BLaER1 (cell line): Measurements from ENCODE around the gene UNC93B1.
"Not testable (repeated sequence)": the region's sequence is repeated elsewhere in the genome, so short reads cannot be mapped to it uniquely, and the experiment has no call there.

ENCODE experiments used
- H3K27ac ChIP-seq: shearing (Covaris generic); formaldehyde crosslinking; 2 replicates; pipeline ENCODE4 v1.8.1; 2022
- H3K27me3 ChIP-seq: shearing (Covaris generic); formaldehyde crosslinking; 2 replicates; pipeline ENCODE4 v1.8.1; 2022
- H3K36me3 ChIP-seq: shearing (Covaris generic); formaldehyde crosslinking; 2 replicates; pipeline ENCODE4 v1.8.1; 2022
- H3K4me1 ChIP-seq: shearing (Covaris generic); formaldehyde crosslinking; 2 replicates; pipeline ENCODE4 v1.8.1; 2022
- H3K4me2 ChIP-seq: shearing (Covaris generic); formaldehyde crosslinking; 2 replicates; pipeline ENCODE4 v1.8.1; 2022
- H3K4me3 ChIP-seq: shearing (Covaris generic); formaldehyde crosslinking; 2 replicates; pipeline ENCODE4 v1.8.1; 2022
- H3K9ac ChIP-seq: shearing (Covaris generic); formaldehyde crosslinking; 2 replicates; pipeline ENCODE4 v1.8.1; 2022
- H3K9me3 ChIP-seq: shearing (Covaris generic); formaldehyde crosslinking; 2 replicates; pipeline ENCODE4 v1.8.1; 2022
- H4K20me1 ChIP-seq: shearing (Covaris generic); formaldehyde crosslinking; 2 replicates; pipeline ENCODE4 v1.8.1; 2022

UNC93B1 gene

DNA sequence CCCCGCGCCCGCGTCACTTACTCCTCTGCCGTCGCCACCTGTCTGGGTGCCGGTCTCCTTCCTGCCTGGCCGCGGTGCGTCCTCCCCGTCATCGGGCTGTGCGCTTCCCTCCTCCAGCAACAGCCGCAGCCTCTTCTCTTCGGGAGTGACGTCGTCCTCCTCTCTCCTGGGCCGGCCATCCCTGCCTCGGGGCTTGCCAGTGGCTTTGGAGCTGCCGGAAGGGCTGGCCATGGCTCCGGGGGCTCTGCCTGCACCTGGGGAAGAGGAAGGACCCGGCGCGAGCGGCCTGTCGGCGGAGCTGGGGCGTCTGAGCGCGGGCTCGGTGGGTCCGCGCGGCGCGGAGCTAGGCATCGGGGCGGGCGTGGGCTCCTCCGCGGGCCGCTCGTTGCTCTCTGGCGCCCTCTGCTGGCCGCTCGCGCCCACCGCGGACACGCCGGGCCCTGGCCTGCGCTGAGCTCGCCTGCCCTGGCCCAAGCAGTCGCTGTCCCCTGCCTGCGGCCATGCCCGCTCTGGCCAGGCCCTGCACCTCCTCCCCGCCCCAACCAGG, 48.4 kb downstream of the UNC93B1 start:
- peak overlapping the region; percentile 84 for H3K4me2 ChIP-seq
- peak overlapping the region; percentile 50; the same call in 1 of the 2 replicates for H3K9ac ChIP-seq

DNA sequence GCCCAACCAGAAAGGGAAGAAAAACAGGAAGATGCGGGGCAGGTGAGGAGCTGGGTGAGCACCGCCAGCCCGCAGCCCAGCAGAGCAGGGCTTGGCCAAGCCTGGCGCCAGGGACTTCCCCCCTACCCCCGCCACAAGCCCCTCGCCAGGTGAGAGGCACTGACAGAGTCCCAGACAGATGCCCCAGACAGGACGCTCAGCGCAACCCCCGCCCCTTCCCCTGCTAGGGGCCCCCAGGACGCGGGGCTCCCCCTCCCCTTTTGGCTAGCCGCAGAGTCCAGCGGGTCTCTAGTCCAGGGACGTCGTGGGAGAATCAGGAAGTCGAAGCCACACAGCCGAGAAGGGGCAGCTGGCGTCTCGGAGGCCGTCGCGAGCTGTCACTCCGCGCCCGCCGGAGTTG, 48.9 kb downstream of the UNC93B1 start:
- not testable (repeated sequence) for H3K4me1 ChIP-seq, H3K9ac ChIP-seq, H3K27ac ChIP-seq, H4K20me1 ChIP-seq, H3K36me3 ChIP-seq, H3K9me3 ChIP-seq
- Histone ChIP-seq H3K4me2 (peak overlapping the region; percentile 84), H3K4me3 (0 out of 2 replicates have a peak overlapping the region, but pooled peaks have one; percentile 65), H3K27me3 (peaks cover 13% of the 10 kb centered on the region; the same call in 1 of the 2 replicates)

More for the DNA sequence above, 48.4 kb downstream of the UNC93B1 start:
- H3K36me3 ChIP-seq, H3K4me1 ChIP-seq, H3K27ac ChIP-seq, H4K20me1 ChIP-seq, H3K9me3 ChIP-seq: not testable (repeated sequence)
- Histone ChIP-seq H3K27me3 (peaks cover 13% of the 10 kb centered on the region; the same call in 1 of the 2 replicates), H3K4me3 (peak overlapping the region; percentile 65)

DNA sequence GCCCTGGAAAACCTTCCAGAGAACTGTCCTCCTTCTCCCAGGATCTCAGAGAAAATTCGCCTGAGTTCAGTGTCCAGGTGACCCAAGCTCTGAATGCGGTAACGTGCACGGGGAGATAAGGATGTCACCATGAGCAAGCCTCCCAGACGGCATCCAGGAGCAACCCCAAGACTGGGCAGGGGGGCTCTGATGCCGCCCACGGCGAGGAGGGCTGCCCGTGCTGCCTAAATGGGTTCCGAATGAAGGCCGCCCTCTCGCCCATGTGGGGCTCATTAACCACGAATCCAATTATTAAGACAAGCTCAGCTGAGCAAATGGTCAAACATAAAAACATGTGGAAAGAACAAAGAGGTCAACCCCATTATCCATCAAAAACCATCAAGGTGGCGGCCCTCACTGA, 49.6 kb downstream of the UNC93B1 start:
- H3K36me3 ChIP-seq, H3K27ac ChIP-seq, H3K4me3 ChIP-seq, H3K4me2 ChIP-seq, H4K20me1 ChIP-seq, H3K4me1 ChIP-seq, H3K9me3 ChIP-seq, H3K9ac ChIP-seq: not testable (repeated sequence)
- peaks cover 13% of the 10 kb centered on the region; the same call in 1 of the 2 replicates for H3K27me3 ChIP-seq

DNA sequence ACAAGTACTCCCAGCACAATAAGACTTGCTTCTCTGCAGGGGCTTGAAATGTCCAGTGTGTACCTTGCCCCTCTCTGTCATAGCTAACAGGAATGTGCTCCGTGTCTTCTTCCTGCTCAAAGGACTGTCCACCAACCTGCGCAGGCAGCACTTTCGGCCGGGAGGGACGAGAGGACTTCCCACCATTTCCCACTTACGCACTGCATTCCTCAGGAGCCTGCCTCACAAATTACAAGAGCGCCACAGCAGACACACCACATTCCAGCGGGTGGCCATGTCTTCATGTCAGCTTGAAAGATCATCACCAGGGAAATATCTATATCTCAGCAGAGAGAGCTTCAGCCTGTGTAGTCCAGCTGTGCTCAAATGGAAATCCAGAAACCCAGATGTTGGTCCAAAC, 53.2 kb downstream of the UNC93B1 start:
- not testable (repeated sequence) for H3K9ac ChIP-seq, H3K4me3 ChIP-seq, H3K4me1 ChIP-seq, H3K4me2 ChIP-seq, H3K27ac ChIP-seq, H3K9me3 ChIP-seq, H4K20me1 ChIP-seq, H3K36me3 ChIP-seq
- H3K27me3 ChIP-seq: peaks cover 13% of the 10 kb centered on the region; the same call in 1 of the 2 replicates

DNA sequence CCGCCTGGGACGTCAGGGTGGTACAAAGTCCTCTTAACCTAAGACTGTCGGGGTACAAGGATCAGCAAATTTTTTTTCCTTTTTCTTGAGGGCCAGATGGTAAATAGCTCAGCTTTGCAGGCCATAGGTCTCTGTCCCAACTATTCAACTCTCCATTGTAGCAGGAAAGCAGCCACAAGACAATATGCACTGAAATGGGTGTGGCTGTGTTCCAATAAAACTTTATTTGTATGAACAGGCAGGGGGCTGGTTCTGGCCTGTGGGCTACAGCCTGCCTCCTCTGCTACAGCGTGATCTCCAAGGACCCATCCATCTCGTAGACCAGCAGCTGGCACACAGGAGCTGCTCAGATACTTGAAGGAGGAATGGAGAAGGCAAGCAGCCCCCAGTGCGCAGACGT, 56.1 kb downstream of the UNC93B1 start:
- H4K20me1 ChIP-seq, H3K9ac ChIP-seq, H3K4me3 ChIP-seq, H3K4me1 ChIP-seq, H3K27me3 ChIP-seq, H3K4me2 ChIP-seq, H3K27ac ChIP-seq, H3K36me3 ChIP-seq, H3K9me3 ChIP-seq: not testable (repeated sequence)

DNA sequence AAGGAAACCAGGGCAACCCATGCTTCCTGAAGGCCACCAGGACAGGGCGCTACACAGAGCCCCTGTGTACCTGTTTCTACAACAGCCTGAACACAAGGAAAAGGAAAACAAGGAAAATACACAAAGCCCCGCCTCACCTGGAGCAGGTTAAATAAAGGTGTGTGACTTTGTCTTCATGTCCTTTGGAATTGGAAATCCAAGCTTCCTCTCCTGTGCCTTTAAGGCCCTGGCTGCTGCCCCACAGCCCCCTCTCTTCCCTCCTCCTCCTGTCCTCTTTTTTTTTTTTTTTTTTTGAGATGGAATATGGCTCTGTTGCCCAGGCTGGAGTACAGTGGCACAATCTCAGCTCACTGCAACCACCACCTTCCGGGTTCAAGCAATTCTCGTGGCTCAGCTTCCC, 57.5 kb downstream of the UNC93B1 start:
- H3K9ac ChIP-seq, H3K27me3 ChIP-seq, H3K9me3 ChIP-seq, H3K4me1 ChIP-seq, H3K36me3 ChIP-seq, H3K4me3 ChIP-seq, H3K27ac ChIP-seq, H3K4me2 ChIP-seq, H4K20me1 ChIP-seq: not testable (repeated sequence)

DNA sequence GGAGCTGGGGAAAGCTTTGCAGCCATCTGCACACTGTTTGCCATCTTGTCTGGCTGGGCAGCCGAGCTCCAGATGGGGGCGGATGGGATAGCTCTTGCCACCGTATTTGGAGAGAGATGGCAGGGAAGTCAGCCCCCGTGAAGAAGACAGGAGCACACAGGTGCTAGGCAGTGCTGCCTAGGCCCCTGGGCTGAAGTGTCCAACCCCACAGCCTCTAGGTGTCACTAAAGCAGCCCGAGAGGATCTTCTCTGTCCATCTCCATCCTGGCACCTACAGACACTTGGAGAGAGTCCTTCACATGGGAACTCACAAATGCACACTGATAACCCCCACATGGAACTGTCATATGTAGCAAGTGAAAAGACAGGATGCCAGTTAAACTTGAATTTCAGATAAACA, 60.5 kb downstream of the UNC93B1 start:
- H3K4me1 ChIP-seq, H3K27me3 ChIP-seq, H3K27ac ChIP-seq, H3K4me2 ChIP-seq, H3K9ac ChIP-seq, H3K4me3 ChIP-seq, H3K9me3 ChIP-seq, H3K36me3 ChIP-seq, H4K20me1 ChIP-seq: not testable (repeated sequence)
